CD14-positive monocyte (primary cell): Measurements from ENCODE around the gene VTN. TPM values are rescaled to one million over a fixed set of nuclear protein-coding genes. Genes with fewer than 3 reads are reported as not detected.

Experiments
- DNase-seq, 3 donors: peaks; one replicate each; pipeline ENCODE4 v3.0.0-alpha.2; 2011 to 2022
- H2AFZ ChIP-seq: 2 replicates; pipeline ENCODE4 v1.6.0; 2012; ENCODE audit warnings: mild to moderate bottlenecking, low read depth, low read length, inconsistent platforms; ENCODE audit not compliant: insufficient read depth, poor library complexity, severe bottlenecking
- H3K27ac ChIP-seq, 2 donors: 1 replicate in 1 of 2; 2 replicates in 1 of 2; pipeline ENCODE4 v1.5.1; 2012 to 2013; ENCODE audit warnings: low read length in 2 of 2, control low read depth in 1 of 2, inconsistent platforms in 1 of 2, low read depth in 1 of 2, mild to moderate bottlenecking in 1 of 2
- H3K27me3 ChIP-seq, 2 donors: one replicate each; pipeline versions ENCODE4 v1.6.0 to v1.6.1; 2011 to 2013; ENCODE audit warnings: low read length in 2 of 2; ENCODE audit not compliant: control insufficient read depth in 2 of 2, insufficient read depth in 2 of 2
- H3K36me3 ChIP-seq, 2 donors: replicated peaks in 1 of 2; 1 replicate in 1 of 2; 2 replicates in 1 of 2; pipeline versions ENCODE4 v1.5.1 to v1.6.1; 2012 to 2013; ENCODE audit warnings: low read length in 2 of 2, control low read depth in 1 of 2, inconsistent platforms in 1 of 2, mild to moderate bottlenecking in 1 of 2; ENCODE audit not compliant: insufficient read depth in 2 of 2, control insufficient read depth in 1 of 2
- H3K4me1 ChIP-seq, 2 donors: 1 replicate in 1 of 2; 2 replicates in 1 of 2; pipeline versions ENCODE4 v1.5.1 to v1.6.1; 2012 to 2013; ENCODE audit warnings: low read length in 2 of 2, control low read depth in 1 of 2, inconsistent platforms in 1 of 2, mild to moderate bottlenecking in 1 of 2, moderate library complexity in 1 of 2; ENCODE audit not compliant: insufficient read depth in 2 of 2, control insufficient read depth in 1 of 2
- H3K4me2 ChIP-seq: replicated peaks from 2 replicates; pipeline ENCODE3; 2012; ENCODE audit warnings: low read length, moderate library complexity, mild to moderate bottlenecking; ENCODE audit not compliant: poor library complexity, severe bottlenecking; ENCODE audit errors: extremely low read depth
- H3K4me3 ChIP-seq, 3 experiments: fragments of 200-600 bp in 1 of 3; sonication (generic) in 1 of 3; replicated peaks in 1 of 3; 1 replicate in 2 of 3; 2 replicates in 1 of 3; pipeline ENCODE4 v1.5.1; 2011 to 2013; ENCODE audit warnings: low read length in 3 of 3, mild to moderate bottlenecking in 3 of 3, control low read depth in 2 of 3, low read depth in 2 of 3, inconsistent platforms in 1 of 3, moderate library complexity in 1 of 3
- H3K79me2 ChIP-seq: 2 replicates; pipeline ENCODE4 v1.6.0; 2012; ENCODE audit warnings: mild to moderate bottlenecking, control low read depth, inconsistent platforms, low read length, moderate library complexity; ENCODE audit not compliant: insufficient read depth
- H3K9ac ChIP-seq: 2 replicates; pipeline ENCODE4 v1.6.0; 2017; ENCODE audit warnings: low read length, mild to moderate bottlenecking; ENCODE audit not compliant: insufficient read depth, poor library complexity, severe bottlenecking
- H3K9me3 ChIP-seq, 2 donors: replicated peaks in 1 of 2; 1 replicate in 1 of 2; 2 replicates in 1 of 2; pipeline versions ENCODE4 v1.5.1 to v1.6.1; 2012 to 2013; ENCODE audit warnings: low read length in 2 of 2, control low read depth in 1 of 2; ENCODE audit not compliant: control insufficient read depth in 1 of 2, insufficient read depth in 1 of 2
- H4K20me1 ChIP-seq: 2 replicates; pipeline ENCODE4 v1.6.0; 2012; ENCODE audit warnings: mild to moderate bottlenecking, low read length, control low read depth, moderate library complexity; ENCODE audit not compliant: insufficient read depth
- H3K27ac Mint-ChIP-seq, 7 donors: one replicate each; pipeline ENCODE4 v1.8.0; 2020; ENCODE audit warnings: mild to moderate bottlenecking in 7 of 7, mixed read lengths in 7 of 7, moderate library complexity in 6 of 7, inconsistent platforms in 2 of 7
- H3K27me3 Mint-ChIP-seq, 3 donors: one replicate each; pipeline ENCODE4 v1.8.0; 2021 to 2022; ENCODE audit warnings: low read depth in 3 of 3, mild to moderate bottlenecking in 3 of 3, mixed read lengths in 3 of 3, moderate library complexity in 3 of 3, inconsistent platforms in 1 of 3
- H3K36me3 Mint-ChIP-seq, 2 donors: one replicate each; pipeline ENCODE4 v1.8.0; 2020; ENCODE audit warnings: mixed read lengths in 2 of 2, inconsistent platforms in 1 of 2, mild to moderate bottlenecking in 1 of 2
- H3K4me1 Mint-ChIP-seq: one replicate; pipeline ENCODE4 v1.8.0; 2020; ENCODE audit warnings: mild to moderate bottlenecking, mixed read lengths
- H3K4me3 Mint-ChIP-seq, 2 donors: one replicate each; pipeline ENCODE4 v1.8.0; 2020; ENCODE audit warnings: mild to moderate bottlenecking in 2 of 2, mixed read lengths in 2 of 2, moderate library complexity in 1 of 2
- H3K9me3 Mint-ChIP-seq, 7 donors: one replicate each; pipeline ENCODE4 v1.8.0; 2020 to 2022; ENCODE audit warnings: mixed read lengths in 7 of 7, mild to moderate bottlenecking in 6 of 7, moderate library complexity in 6 of 7, inconsistent platforms in 2 of 7
- CTCF ChIP-seq: fragments of 200-600 bp; IDR thresholded peaks from one replicate; pipeline ENCODE4 v1.8.0; 2022; ENCODE audit warnings: antibody characterized with exemption, mild to moderate bottlenecking
- WGBS: methylation state at CpG from one replicate; pipeline ENCODE4 v1.1.5; 2013; ENCODE audit warnings: missing lambda C conversion rate; ENCODE audit not compliant: insufficient coverage; 5-methylcytosine and 5-hydroxymethylcytosine counted together
- intact Hi-C, 2 donors: fragments of 100-400 bp; cut with micrococcal nuclease; formaldehyde crosslinking; loops; one replicate each; pipeline versions ENCODE4 v1.15.0 to v1.15.1; 2023
- polyA plus RNA-seq, 3 donors: library from polyadenylated mRNA; depleted of rRNA in 1 of 3; unstranded in 2 of 3; stranded (reverse) in 1 of 3; fragments of 300-500 nt in 2 of 3; fragments of >200 nt in 1 of 3; fragmentation: Illumina TruSeq in 2 of 3; gene quantifications; 1 replicate in 2 of 3; 2 replicates in 1 of 3; pipeline ENCODE4 v1.2.3, GENCODE V29; 2012 to 2021

Gene VTN
- polyA plus RNA-seq, 3 donors = not detected

GRCh38 chr17:28404007-28404406 lies 33.9 kb upstream of the VTN start:
- Histone ChIP-seq H3K9me3 (no peaks in the 10 kb centered on the region), H3K79me2 (no peaks in the 10 kb centered on the region), H3K4me2 (peak overlapping the region; percentile 96), H3K27me3 (no peaks in the 10 kb centered on the region), H3K27ac (no peak overlapping the region), H2AFZ (no peak overlapping the region), H3K4me1 (peaks cover 35 to 49% of the 10 kb centered on the region in 2 donors), H3K9ac (no peak overlapping the region), H4K20me1 (no peaks in the 10 kb centered on the region), H3K4me3 (peak overlapping the region in 1 of 3 experiments; percentile 87), H3K36me3 (peaks cover 2 to 11% of the 10 kb centered on the region in 2 donors)
- Mint-ChIP-seq H3K27me3 (peaks cover 0 to 8% (median 2%) of the 10 kb centered on the region in 3 donors), H3K4me3 (peak overlapping the region; percentile 41 to 83), H3K27ac (peak overlapping the region in 3 of 7 donors; percentile 16 to 45 (median 20)), H3K9me3 (no peaks in the 10 kb centered on the region), H3K4me1 (peaks cover 42% of the 10 kb centered on the region), H3K36me3 (peaks cover 11 to 25% of the 10 kb centered on the region in 2 donors)
- WGBS = 17% methylated on average over 1 of the region's 2 CpGs
- intact Hi-C loops = no loop called here
- TF ChIP-seq CTCF = no peak
- peak in 2 of 3 donors; percentile 29 to 35 for DNase-seq

- H3K4me1 Mint-ChIP-seq = peaks cover 49% of the 10 kb centered on the region
- H3K27ac ChIP-seq = no peak overlapping the region
- no peak overlapping the region for H3K4me2 ChIP-seq
- no peak overlapping the region for H3K4me3 Mint-ChIP-seq
- H3K27ac Mint-ChIP-seq = peak overlapping the region in 2 of 7 donors; percentile 39 to 40
- no peak for DNase-seq
- H3K9ac ChIP-seq = no peak overlapping the region
- peak overlapping the region in 1 of 3 experiments; percentile 87 for H3K4me3 ChIP-seq
- H3K27me3 Mint-ChIP-seq = peaks cover 0 to 8% (median 2%) of the 10 kb centered on the region in 3 donors
- H2AFZ ChIP-seq = no peak overlapping the region
- H3K4me1 ChIP-seq = peaks cover 35 to 49% of the 10 kb centered on the region in 2 donors
- H3K9me3 Mint-ChIP-seq = no peaks in the 10 kb centered on the region
- H3K79me2 ChIP-seq = no peaks in the 10 kb centered on the region
- WGBS = 88% methylated on average over 6 of the region's 6 CpGs
- no peaks in the 10 kb centered on the region for H3K9me3 ChIP-seq
- peaks cover 8 to 22% of the 10 kb centered on the region in 2 donors for H3K36me3 ChIP-seq
- no peak for TF ChIP-seq CTCF
- no peaks in the 10 kb centered on the region for H4K20me1 ChIP-seq
- H3K27me3 ChIP-seq = no peaks in the 10 kb centered on the region
- intact Hi-C loops = no loop called here
- H3K36me3 Mint-ChIP-seq = peaks cover 21 to 35% of the 10 kb centered on the region in 2 donors
These were observed 32.7 kb upstream of the VTN start for GRCh38 chr17:28402844-28403243.
